H1 (cell line): ENCODE measurements around the gene PIK3C2G. TPM values are rescaled to one million over a fixed set of nuclear protein-coding genes. Genes with fewer than 3 reads are reported as not detected.

Experiments used
- BACH1 ChIP-seq: IDR thresholded peaks from 2 replicates; pipeline ENCODE4 v1.6.1; 2012; ENCODE audit warnings: low read length, improper control_type of control experiment
- CHD1 ChIP-seq: IDR thresholded peaks from 2 replicates; pipeline ENCODE4 v1.6.1; 2012; ENCODE audit warnings: low read depth, low read length, improper control_type of control experiment
- CHD2 ChIP-seq: IDR thresholded peaks from 2 replicates; pipeline ENCODE4 v1.6.1; 2012; ENCODE audit warnings: low read length, improper control_type of control experiment
- EGR1 ChIP-seq: IDR thresholded peaks from 2 replicates; pipeline ENCODE4 v1.6.1; 2011; ENCODE audit warnings: low read depth, low read length, borderline replicate concordance
- GTF2F1 ChIP-seq: IDR thresholded peaks from 2 replicates; pipeline ENCODE4 v1.6.1; 2012; ENCODE audit warnings: low read depth, low read length, improper control_type of control experiment, borderline replicate concordance
- SAP30 ChIP-seq: fragments of 300-600 bp; sonication (generic); IDR thresholded peaks from 2 replicates; pipeline ENCODE4 v1.7.1; 2012; ENCODE audit warnings: low read length, moderate library complexity, mild to moderate bottlenecking, inconsistent platforms; ENCODE audit not compliant: insufficient read depth, insufficient replicate concordance
- TEAD4 ChIP-seq: IDR thresholded peaks from 2 replicates; pipeline ENCODE4 v1.6.1; 2012; ENCODE audit warnings: low read depth, low read length, inconsistent platforms, mixed read lengths
- polyA plus RNA-seq, 7 experiments: library from polyadenylated mRNA; depleted of rRNA in 3 of 7; stranded (reverse) in 5 of 7; unstranded in 2 of 7; fragments of >200 nt in 5 of 7; fragments of 200-250 nt in 2 of 7; gene quantifications; 1 replicate in 5 of 7; 2 replicates in 1 of 7; 4 replicates in 1 of 7; pipeline versions ENCODE4 v1.2.1 to v1.2.3, GENCODE V29; 2011 to 2013; ENCODE audit warnings: missing spikeins in 2 of 7, mixed read lengths in 2 of 7
- total RNA-seq: library from RNA; stranded (reverse); fragmentation: NEBNext Ultra II Directional; extraction: Animal tissue kit (Norgen Biotek cat#: 25700); gene quantifications from 2 replicates; pipeline ENCODE4 v1.2.1, GENCODE V29; 2021
- TF ChIP-seq, protein P1 (sequence below): fragments of 300-600 bp; sonication (generic); IDR thresholded peaks from 2 replicates; pipeline ENCODE4 v1.7.1; 2012; ENCODE audit warnings: low read length, moderate library complexity, mild to moderate bottlenecking, inconsistent platforms; ENCODE audit not compliant: insufficient replicate concordance
- TF ChIP-seq, protein P2 (sequence below): IDR thresholded peaks from 2 replicates; pipeline ENCODE4 v1.6.1; 2012; ENCODE audit warnings: inconsistent platforms
- TF ChIP-seq, protein P3 (sequence below): IDR thresholded peaks from 2 replicates; pipeline ENCODE4 v1.6.1; 2011; ENCODE audit warnings: low read depth, mild to moderate bottlenecking, low read length; ENCODE audit not compliant: insufficient read depth

Gene PIK3C2G
- total and polyA plus RNA-seq, 2 of the 8 experiments (the other 6 are each of a cell fraction or from before 2014, with no cell fraction given): not detected

DNA sequence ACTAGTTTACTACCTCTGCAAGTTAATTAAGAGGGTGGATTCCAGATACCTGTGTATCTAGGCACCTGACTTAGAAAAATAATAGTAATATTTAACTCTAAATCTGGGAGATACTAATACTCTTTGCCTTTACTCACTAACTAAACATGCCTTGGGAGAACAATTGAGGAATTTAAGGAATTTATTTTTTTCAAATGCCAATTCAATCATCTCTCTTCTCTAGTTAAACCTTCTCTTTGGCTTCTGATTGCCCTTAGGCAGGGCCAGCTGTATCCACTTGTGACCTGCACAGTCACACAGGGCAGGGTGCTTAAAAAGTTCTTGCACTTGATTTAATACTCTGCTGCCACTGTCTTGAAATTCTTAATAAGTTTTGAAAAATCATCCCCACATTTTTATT lies 334.1 kb downstream of the PIK3C2G start (continued):
- TF ChIP-seq, protein P1, sequence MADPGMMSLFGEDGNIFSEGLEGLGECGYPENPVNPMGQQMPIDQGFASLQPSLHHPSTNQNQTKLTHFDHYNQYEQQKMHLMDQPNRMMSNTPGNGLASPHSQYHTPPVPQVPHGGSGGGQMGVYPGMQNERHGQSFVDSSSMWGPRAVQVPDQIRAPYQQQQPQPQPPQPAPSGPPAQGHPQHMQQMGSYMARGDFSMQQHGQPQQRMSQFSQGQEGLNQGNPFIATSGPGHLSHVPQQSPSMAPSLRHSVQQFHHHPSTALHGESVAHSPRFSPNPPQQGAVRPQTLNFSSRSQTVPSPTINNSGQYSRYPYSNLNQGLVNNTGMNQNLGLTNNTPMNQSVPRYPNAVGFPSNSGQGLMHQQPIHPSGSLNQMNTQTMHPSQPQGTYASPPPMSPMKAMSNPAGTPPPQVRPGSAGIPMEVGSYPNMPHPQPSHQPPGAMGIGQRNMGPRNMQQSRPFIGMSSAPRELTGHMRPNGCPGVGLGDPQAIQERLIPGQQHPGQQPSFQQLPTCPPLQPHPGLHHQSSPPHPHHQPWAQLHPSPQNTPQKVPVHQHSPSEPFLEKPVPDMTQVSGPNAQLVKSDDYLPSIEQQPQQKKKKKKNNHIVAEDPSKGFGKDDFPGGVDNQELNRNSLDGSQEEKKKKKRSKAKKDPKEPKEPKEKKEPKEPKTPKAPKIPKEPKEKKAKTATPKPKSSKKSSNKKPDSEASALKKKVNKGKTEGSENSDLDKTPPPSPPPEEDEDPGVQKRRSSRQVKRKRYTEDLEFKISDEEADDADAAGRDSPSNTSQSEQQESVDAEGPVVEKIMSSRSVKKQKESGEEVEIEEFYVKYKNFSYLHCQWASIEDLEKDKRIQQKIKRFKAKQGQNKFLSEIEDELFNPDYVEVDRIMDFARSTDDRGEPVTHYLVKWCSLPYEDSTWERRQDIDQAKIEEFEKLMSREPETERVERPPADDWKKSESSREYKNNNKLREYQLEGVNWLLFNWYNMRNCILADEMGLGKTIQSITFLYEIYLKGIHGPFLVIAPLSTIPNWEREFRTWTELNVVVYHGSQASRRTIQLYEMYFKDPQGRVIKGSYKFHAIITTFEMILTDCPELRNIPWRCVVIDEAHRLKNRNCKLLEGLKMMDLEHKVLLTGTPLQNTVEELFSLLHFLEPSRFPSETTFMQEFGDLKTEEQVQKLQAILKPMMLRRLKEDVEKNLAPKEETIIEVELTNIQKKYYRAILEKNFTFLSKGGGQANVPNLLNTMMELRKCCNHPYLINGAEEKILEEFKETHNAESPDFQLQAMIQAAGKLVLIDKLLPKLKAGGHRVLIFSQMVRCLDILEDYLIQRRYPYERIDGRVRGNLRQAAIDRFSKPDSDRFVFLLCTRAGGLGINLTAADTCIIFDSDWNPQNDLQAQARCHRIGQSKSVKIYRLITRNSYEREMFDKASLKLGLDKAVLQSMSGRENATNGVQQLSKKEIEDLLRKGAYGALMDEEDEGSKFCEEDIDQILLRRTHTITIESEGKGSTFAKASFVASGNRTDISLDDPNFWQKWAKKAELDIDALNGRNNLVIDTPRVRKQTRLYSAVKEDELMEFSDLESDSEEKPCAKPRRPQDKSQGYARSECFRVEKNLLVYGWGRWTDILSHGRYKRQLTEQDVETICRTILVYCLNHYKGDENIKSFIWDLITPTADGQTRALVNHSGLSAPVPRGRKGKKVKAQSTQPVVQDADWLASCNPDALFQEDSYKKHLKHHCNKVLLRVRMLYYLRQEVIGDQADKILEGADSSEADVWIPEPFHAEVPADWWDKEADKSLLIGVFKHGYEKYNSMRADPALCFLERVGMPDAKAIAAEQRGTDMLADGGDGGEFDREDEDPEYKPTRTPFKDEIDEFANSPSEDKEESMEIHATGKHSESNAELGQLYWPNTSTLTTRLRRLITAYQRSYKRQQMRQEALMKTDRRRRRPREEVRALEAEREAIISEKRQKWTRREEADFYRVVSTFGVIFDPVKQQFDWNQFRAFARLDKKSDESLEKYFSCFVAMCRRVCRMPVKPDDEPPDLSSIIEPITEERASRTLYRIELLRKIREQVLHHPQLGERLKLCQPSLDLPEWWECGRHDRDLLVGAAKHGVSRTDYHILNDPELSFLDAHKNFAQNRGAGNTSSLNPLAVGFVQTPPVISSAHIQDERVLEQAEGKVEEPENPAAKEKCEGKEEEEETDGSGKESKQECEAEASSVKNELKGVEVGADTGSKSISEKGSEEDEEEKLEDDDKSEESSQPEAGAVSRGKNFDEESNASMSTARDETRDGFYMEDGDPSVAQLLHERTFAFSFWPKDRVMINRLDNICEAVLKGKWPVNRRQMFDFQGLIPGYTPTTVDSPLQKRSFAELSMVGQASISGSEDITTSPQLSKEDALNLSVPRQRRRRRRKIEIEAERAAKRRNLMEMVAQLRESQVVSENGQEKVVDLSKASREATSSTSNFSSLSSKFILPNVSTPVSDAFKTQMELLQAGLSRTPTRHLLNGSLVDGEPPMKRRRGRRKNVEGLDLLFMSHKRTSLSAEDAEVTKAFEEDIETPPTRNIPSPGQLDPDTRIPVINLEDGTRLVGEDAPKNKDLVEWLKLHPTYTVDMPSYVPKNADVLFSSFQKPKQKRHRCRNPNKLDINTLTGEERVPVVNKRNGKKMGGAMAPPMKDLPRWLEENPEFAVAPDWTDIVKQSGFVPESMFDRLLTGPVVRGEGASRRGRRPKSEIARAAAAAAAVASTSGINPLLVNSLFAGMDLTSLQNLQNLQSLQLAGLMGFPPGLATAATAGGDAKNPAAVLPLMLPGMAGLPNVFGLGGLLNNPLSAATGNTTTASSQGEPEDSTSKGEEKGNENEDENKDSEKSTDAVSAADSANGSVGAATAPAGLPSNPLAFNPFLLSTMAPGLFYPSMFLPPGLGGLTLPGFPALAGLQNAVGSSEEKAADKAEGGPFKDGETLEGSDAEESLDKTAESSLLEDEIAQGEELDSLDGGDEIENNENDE: no peak
- TF ChIP-seq CHD1 (no peak), EGR1 (no peak), GTF2F1 (no peak), TEAD4 (no peak), CHD2 (no peak), BACH1 (no peak), SAP30 (no peak)
- TF ChIP-seq, protein P2, sequence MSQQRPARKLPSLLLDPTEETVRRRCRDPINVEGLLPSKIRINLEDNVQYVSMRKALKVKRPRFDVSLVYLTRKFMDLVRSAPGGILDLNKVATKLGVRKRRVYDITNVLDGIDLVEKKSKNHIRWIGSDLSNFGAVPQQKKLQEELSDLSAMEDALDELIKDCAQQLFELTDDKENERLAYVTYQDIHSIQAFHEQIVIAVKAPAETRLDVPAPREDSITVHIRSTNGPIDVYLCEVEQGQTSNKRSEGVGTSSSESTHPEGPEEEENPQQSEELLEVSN: no peak
- TF ChIP-seq, protein P3, sequence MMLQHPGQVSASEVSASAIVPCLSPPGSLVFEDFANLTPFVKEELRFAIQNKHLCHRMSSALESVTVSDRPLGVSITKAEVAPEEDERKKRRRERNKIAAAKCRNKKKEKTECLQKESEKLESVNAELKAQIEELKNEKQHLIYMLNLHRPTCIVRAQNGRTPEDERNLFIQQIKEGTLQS: no peak
- TF ChIP-seq, all 59 proteins: peak for 0
